Activated gamma-delta T cell (primary cell): ENCODE measurements around the gene PIAS4.

ENCODE experiments used
- DNase-seq: peaks from one replicate; lab custom pipeline; 2025; lab: John Stamatoyannopoulos, UW

Gene PIAS4

DNA sequence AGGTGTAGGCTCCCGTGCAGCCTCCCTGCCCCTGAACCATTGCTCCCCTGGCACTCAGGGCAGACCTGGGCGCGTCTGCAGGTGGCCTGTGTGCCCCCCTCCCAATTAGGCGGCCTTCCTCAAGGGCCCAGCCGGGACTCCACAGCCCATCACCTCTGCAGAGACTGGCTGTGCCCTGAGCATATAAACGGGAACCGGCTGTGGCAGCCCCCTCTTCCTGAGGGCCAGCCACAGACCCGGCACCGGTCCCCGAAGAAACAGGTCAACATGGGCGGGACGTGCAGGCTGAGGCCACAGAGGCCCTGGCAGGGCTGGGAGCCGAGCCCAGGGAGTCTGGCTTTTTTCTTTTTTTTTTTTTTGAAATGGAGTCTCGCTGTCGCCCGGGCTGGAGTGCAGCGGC lies 12.0 kb downstream of the PIAS4 start:
- no peak for DNase-seq

DNA sequence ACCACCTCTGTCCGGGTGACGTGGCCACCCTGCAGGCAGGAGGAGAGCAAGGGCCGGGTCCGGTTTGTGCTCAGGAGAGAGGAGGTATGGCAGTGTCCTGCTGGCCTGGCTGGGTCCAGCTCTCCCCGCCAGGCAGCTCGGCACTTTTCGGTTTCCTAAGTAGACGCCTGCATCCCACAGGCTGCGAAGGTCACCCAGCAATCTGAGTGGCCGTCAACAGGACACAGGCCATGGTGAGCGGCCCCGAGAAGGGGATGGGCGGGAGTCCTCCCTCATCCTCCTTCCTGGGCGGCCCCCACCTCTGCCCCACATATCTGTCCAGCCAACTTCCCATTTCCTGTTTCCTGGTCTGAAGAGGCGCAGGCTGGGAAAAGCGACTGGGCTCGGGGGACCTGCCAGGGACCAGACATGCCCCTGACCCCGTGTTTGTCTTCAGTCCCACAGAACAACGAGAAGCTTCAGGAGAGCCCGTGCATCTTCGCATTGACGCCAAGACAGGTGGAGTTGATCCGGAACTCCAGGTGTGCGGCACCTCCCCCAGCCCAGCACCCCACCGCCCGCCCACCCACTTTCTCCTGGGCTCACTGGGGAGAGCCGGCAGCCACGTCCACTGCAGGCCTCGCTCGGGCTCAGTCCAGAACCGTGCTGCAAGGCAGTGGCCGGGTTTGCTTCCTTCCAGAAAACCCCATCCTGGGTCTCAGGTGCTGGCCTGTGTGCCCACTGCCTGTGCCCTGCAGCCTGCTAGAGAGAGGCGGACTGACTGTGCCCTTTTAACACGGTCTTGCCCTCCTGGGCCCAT lies 16.3 kb downstream of the PIAS4 start:
- no peak for DNase-seq

DNA sequence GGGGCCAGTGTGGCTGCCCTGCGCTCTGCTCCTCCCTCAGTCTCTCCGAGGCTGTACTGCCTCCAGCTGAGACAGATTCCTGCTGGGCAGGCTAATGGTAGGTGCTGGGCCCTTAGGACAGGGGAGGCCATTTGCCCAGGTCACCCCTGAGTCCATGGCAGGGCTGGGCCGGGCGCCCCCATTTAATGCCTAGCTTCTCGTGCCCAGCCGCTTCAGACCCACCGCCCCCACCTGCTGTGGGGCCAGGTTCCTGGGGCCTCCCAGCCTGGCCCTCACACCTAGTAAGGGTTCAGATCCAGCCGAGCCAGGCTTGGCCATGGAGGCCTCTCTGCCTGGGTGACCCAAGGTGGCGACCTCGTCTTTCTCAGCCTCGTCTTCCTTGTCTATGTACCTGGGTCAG lies 17.8 kb downstream of the PIAS4 start:
- DNase-seq, result no peak

DNA sequence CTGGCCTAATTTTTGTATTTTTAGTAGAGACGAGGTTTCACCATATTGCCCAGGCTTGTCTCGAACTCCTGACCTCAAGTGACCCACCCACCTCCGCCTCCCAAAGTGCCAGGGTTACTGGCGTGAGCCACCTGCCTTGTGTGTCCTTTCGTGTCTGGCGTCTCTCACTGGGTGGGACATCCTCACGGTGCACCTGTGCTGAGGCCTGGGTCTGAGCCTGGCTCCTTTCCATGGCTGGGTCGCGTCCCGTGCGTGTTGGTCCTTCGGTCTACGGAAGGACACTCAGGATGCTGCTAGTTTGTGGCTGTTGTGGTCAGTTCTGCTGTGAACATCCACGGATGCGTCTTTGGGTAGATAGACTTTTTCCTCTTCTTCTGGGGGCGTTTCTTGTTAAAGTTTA lies 19.6 kb downstream of the PIAS4 start:
- no peak for DNase-seq

DNA sequence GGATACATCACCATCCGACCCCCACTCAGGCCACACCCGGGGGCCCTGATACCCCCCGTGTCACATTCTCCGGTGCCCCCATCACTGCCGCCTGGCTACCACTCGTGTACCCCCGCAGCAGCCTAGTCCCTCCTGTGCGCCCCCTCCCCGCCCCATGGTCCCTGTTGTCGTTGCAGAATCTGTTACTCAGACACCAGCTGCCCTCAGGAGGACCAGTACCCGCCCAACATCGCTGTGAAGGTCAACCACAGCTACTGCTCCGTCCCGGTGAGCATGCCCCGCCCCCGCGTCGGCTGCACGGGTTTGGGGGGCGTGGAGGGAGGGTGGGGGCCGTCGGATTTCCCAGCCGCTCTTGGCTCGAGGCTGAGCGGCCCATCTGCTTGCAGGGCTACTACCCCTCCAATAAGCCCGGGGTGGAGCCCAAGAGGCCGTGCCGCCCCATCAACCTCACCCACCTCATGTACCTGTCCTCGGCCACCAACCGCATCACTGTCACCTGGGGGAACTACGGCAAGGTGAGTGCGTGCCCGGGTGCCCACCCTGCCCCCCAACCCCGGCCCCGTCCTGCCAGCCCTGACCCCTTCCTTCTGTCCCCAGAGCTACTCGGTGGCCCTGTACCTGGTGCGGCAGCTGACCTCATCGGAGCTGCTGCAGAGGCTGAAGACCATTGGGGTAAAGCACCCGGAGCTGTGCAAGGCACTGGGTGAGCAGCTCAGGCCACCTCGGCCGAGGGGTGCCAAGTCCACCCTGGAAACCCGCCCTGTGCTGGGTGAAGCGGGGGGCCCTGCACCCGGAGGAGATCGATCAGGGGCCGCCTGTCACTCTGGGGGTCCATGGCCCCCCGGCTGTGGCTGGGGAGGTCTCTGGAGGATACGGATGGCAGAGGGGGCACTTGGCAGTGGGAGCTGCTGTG lies 21.1 kb downstream of the PIAS4 start:
- DNase-seq, result no peak

DNA sequence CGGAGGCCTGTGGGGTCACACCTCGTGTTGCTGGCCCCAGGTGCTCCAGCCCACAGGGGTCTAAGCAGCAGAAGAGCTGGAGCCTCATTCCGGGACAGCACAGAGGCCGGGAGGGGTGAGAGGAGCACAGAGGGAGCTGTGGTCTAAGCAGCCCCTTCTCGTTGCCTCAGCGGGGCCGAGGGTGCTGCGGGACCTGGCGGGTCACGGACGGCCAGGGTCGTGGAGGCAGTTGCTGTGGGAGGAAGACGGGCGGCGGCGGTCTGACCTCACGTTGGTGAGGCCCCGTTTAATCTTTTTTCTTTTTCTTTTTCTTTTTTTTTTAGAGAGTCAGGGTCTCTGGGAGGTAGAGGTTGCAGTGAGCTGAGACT lies 21.7 kb downstream of the PIAS4 start:
- no peak for DNase-seq

DNA sequence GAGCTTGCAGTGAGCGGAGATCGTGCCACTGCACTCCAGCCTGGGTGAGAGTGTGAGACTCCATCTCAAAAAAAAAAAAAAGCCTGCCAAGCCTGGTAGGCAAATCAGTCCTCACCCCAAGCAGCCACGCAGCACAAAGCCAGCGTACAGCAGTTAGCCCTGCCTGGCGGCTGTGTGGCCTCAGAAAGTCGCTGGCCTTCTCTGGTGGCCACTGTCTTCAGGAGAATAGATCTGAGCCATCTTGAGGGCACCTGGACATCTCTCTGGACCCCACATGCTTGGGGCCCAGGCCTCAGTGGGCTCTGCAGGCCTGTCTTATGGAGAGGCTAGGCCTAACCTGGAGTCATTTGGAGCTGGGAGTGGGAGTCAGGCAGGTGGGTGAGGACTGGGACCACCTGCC lies 23.0 kb downstream of the PIAS4 start:
- no peak for DNase-seq

DNA sequence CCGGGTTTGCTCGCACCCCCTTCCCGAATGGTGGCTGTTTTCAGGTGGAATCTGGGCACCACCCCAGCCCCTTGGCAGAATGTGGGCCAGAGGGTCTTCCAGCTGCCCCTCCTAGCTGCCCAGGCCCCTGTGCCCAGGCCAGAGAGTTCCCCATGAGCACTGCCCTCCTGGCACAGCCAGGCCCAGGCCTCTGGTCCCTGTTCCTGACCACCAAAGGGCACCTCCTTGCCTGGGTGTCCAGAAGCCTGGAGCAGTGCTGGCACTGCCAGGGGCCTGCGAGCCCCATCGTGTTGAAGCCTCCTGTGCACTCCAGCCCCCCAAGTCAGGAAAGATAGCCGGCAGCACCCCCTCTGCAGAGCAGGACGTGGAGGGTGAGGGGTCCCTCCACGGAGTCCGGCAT lies 23.4 kb downstream of the PIAS4 start:
- DNase-seq, result no peak

DNA sequence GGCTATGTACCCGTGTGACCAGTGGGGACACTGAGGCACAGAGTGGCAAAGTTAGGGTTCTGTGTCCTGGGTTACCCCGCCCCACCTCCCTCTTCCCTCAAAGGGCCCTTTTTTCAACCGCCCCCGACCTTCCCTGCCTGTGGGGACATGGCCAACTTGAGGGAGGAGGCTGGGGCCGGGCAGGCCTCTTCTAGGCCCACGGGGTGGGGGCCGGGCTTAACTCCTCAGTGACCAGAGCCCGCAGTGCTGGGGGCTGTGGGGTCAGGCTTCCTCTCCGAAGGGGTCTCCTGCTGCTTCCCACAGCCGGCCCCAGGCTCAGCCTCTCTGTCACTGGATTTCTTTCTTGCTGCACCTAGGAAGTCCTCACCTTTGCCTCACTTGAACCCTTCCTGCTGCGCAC lies 23.9 kb downstream of the PIAS4 start:
- no peak for DNase-seq

DNA sequence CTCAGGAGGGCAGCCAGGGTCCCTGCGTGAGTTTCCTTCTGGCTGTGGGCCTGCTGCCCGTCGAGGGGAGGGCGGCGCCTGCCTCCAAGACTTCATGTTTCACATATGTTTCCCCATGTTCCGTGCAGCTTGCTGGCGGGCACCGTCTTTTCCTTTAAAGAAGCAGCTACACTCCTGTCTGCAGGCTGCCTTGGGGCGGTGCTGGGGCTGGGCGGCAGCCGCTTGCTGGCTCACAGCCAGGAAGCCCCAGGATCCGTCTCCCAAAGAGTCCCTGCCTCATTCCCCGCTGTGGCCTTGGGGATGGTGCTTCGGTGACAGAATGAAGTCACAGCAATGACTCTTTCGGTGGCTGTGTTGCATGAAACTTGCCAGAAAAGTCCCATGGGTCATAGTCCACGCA lies 24.9 kb downstream of the PIAS4 start:
- DNase-seq, result no peak

DNA sequence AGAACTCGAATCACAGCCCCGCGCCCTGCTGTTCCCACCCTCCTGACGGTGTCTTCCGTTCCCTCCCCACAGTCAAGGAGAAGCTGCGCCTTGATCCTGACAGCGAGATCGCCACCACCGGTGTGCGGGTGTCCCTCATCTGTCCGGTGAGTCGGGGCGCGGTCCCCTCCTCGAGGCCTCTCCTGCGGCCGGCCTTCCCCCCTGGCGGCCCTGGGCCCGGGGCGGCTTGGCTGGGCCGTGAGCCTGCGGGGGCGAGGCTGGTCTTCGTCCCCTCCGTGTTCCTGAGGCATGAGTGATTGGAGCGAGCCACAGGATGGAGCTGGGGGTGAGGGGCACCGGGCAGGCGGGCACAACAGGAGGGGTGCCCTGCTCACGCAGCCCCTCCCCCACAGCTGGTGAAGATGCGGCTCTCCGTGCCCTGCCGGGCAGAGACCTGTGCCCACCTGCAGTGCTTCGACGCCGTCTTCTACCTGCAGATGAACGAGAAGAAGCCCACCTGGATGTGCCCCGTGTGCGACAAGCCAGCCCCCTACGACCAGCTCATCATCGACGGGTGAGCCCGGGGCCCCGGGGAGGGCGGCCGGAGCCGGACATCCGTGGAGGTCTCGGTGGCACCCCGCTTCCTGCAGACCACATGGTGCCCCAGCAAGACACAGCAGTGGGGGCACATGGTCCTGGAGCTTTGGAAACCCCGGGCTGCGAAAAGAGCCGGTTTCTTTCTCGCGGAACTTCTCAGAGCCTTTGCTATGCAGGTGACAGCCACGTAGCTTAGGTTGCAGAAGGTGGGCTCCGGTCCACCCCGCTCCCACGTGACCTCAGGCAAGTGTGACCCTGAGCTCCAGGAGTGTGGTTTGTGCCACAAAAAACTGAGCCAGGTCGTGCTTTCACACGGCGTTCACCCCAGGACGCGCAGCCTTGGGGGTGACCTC lies 25.8 kb downstream of the PIAS4 start:
- DNase-seq, result no peak

DNA sequence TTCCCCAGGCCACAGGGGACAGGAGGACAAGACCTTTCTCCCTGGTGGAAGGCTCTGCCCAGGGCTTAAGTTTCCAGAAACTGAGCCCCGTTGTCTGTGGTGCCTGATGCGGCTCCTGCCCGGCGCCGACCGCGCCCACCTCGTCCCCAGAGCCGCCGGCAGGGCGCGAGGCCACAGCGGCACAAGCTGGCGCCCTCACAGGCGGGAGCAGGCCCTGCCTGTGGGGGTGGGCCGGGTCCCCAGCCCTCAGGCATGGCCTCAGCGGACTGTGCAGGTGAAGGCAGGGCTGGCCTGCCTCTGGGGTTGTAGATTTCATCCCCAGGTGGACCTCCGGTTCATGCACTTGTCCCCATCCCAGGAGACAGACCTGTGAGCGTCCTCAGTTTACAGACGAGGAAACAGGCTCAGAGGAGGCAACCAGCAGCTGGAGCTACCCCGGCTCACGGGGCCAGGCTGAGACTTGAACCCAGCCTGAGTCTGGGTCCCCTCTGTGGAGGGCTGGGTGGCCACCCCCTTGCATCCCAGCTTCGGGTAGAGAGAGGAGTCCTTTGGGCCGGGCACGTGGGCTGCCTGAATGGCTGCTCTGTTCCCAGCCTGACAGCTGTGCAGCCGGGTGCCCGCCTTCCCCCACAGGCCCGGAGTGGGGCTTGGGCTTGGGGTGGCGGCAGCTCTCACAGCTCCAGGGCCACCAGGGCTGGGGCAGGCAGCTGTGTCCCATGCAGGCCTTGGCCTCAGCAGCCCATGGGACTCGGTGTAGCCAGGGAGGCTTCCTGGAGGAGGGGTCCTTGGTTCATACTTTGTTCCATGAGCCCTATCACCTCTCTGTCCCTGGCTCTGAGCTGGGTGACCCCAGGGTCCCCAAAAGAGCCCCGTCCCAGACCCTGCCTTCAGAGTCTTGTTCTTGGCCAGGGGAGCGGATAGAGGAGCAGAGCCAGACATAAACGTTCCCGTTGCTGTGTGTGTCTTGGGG lies 26.8 kb downstream of the PIAS4 start:
- no peak for DNase-seq

DNA sequence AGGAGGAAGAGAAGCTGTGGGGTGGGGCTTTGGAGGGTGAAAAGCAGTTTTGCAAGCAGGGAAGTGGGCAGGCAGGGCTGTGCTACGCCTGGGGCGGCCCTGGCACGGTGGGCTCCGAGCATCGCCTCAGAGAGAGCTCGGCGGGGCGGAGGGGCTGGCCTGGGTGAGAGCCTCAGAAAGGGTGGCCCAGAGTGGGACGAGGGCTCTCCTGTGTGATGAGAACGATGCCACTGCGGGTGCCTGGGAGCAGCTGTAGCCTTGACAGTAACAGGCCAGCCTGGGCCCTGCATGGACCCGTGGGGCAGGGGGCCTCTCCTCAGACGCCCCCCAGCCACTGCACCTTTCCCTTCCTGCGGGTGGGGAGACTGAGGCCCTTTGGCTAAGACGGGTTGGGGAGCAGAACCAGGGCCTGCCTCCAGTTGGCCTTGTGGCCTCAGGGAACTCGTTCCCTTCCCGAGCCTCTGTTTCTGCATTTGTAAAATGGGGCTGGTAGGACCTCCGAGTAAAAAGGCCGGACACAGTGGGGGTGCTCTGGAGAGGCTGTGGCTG lies 27.6 kb downstream of the PIAS4 start:
- no peak for DNase-seq

DNA sequence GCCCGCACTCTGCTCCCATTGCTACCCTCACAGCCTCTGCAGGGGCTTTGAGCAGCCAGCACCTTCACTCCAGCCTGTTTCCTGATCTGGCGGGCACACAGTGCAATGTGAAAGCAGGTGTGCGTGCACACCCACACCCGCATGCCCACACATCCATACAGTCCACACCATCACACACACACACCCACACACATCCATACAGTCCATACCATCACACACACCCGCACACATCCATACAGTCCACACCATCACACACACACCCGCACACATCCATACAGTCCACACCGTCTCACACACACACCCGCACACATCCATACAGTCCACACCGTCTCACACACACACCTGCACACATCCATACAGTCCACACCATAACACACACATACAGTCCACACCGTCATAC lies 28.0 kb downstream of the PIAS4 start:
- no peak for DNase-seq

DNA sequence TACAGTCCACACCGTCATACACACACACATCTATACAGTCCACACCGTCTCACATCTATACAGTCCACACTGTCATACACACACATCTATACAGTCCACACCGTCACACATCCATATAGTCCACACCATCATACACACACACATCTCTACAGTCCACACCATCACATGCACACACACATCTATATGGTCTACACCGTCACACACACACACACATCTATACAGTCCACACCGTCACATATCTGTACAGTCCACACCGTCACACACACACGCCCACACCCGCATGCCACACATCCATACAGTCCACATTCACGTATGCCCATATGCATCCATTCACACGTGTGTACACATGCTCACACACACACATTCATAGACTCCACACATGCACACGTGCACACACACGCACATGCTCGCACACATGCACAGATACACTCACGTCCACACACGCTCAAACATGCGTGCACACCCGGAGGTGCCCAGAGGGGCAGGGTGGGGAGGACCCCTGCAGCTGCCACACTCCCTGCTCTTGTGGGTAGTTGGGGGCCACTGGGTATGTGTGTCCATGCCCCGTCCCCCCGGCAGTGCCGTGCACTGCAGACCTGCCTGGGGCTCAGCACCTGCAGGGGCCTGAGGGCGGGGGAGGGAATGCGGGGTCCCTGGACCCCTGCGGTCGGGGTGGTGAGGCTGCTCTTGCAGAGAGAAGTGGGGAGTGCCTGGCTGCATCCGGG lies 29.2 kb downstream of the PIAS4 start:
- no peak for DNase-seq

DNA sequence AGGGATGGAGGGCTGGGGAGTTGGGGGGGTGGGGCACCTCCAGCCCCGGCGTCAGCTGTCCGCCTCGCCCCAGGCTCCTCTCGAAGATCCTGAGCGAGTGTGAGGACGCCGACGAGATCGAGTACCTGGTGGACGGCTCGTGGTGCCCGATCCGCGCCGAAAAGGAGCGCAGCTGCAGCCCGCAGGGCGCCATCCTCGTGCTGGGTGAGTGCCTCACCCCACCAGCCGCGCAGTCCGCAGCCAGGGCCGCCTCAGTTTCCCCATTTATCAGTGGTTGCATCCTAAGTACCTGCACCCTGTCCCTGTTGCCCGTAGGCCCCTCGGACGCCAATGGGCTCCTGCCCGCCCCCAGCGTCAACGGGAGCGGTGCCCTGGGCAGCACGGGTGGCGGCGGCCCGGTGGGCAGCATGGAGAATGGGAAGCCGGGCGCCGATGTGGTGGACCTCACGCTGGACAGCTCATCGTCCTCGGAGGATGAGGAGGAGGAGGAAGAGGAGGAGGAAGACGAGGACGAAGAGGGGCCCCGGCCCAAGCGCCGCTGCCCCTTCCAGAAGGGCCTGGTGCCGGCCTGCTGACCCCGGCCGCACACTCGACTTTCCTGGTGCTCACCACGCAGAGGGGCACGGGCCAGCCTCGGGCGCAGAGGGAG lies 29.9 kb downstream of the PIAS4 start:
- DNase-seq, result no peak

DNA sequence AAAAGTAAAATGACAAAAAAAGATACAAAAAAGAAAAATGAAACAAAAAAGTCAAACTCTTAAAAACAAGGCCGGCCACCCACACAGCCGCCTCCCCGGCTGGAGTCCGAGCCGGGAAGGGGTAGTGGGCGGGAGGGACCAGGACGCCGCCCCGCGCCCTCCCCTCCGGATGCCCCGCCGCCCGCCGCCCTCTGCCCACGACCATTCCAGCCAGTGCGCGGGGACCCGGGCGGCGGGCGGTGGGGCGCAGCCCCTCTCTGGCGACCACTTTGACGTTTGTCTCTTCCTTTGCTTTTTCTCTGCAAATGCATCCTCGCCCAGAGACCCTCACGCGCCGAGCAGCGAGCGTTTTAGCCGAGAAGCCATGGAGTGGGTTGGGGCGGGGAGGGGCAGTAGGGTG lies 30.5 kb downstream of the PIAS4 start:
- DNase-seq, result no peak

DNA sequence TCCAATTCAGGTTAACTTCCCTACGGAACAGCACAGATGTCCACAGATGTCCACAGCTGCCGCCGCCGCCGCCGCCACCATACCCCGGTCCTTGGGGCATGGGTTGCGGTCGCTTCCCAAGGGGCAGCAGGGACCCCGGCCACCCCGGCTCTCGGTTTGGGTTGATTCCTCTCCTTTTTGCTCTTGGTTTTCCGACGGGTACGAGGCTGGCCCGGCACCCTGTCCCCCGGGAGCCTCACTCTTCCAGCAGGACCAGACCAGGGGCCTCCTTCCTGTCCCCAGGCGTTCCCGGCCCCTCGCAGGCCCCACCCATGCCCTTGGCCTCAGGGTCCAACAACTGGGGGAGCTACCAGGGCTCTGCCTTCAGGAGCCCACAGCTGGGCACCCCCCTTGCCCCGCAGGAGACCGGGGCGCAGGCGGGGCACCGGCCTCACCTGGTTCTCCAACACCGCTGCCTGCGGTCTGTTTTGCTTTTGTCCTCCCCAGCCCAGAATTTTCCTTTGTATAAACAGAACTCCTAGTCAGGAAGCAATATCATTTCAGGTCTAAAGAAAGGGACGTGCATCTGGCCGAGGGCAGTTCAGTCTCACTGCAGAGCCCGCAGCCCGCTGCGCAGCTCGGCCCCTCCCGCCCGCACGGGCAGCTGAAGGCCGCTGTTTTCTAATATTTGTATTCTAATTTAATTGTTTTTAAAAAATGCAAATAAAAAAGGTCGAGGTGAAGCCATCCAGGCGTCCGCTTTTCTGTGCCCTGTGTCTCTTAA lies 31.3 kb downstream of the PIAS4 start:
- no peak for DNase-seq
